GM18858 (cell line): Measurements from ENCODE around the gene CREB3L2.
"Not testable (repeated sequence)": the region's sequence is repeated elsewhere in the genome, so short reads cannot be mapped to it uniquely, and the experiment has no call there.

ENCODE experiments used
- ATAC-seq: cut with Tn5 transposase; IDR thresholded peaks from one replicate; pipeline ENCODE4 v1.9.1; 2021; ENCODE audit not compliant: unreplicated experiment

CREB3L2 gene

DNA sequence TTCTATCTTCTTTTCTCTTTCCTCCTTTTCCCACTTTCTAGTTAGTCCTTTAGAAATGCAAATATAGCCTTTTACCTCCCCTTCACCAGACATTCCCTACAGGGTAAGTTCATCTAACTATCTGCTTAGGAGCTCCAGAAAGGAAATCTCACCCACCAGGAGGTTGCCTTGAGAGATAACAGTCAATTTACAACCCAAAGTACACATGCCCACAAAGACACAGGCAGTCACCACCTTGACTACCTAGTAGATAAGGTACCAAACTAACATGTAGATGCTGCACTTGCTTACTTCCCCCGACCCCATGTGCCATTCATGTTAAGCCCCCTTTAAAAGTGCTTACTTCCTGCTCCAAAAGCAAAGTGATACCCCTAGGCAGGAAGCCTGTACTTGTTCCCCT is 12.8 kb upstream of the CREB3L2 start:
- no peak for ATAC-seq

DNA sequence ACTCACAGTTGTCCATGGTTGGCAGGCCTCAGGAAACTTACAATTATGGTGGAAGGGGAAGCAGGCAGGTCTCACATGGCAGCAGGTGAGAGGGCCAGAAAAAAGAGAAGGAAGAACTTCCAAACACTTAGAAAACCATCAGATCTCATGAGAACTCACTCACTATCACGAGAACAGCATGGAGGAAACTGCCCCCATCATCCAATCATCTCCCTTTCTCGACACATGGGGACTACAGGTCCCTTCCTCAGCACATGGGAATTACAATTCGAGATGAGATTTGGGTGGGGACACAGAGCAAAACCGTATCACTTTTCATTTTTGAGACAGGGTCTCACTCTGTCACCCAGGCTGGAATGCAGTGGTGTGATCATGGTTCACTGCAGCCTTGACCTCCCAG is 12.3 kb upstream of the CREB3L2 start:
- not testable (repeated sequence) for ATAC-seq

DNA sequence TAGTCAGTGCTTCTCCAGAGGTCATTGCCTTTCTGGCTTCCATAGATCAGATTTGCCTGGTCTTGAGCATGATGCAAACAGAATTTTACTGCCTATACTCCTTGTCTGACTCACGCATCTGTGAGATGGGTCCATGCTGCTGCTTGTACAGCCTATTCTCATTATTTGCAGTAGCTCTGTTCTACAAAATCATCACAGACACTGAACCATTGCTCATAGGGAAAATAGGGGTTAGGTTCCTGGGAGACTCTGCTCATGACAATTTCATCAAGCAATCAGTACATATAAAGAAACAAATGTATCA is 7.4 kb upstream of the CREB3L2 start:
- ATAC-seq: no peak

DNA sequence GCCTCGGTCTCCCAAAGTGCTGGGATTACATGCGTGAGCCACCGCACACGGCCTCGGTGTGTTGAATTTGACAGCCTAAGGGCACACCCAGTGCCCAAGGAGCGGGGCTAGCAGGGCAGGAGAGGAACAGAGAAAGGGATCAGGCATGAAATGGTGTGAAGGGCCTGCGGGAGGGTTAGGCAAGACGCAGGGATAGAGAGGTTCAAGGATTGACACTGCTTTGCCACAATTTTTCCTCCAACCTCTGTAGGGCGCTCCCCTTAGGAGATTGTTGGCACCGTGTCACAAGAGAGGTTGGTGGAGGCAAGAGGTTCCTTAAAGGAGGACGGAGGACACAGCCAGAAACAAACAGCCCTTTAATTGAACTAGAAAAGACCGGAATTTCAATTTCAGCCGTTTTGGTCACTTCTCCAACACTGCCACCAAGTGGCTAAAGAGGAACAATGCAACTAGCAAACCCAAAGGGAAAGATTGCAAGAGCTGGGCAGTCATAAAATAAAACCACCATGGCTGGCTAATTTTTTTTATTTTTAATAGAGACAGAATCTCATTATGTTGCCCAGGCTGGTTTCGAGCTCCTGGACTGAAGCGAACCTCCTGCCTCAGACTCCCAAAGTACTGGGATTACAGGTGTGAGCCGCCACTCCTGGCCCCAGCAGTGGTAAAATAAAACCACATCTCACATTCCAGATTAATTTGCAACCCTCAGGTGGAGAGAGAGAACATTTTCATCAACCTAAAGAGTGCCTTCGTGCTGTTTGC is 6.9 kb upstream of the CREB3L2 start:
- peak; percentile 47 for ATAC-seq

DNA sequence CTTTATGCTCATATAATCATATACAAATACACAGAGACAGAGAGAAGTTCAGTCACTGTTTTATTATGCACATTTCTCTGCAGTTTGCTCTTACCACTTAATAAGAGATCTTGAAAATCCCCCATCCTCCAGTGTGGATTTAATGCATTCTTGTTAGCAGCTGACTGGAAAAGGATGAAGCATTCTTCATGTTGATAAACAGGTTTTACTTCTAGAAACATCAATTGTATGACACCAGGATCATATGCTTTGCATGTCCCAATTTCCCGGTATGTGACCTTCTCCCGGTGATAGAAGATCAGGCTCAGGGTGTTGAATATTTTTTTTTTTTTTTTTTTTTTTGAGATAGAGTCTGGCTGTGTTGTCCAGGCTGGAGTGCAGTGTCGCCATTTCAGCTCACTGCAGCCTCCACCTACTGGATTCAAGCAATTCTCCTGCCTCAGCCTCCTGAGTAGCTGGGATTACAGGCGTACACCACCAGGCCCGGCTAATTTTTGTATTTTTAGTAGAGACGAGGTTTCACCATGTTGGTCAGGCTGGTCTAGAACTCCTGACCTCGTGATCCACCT is 6.2 kb upstream of the CREB3L2 start:
- ATAC-seq: no peak

DNA sequence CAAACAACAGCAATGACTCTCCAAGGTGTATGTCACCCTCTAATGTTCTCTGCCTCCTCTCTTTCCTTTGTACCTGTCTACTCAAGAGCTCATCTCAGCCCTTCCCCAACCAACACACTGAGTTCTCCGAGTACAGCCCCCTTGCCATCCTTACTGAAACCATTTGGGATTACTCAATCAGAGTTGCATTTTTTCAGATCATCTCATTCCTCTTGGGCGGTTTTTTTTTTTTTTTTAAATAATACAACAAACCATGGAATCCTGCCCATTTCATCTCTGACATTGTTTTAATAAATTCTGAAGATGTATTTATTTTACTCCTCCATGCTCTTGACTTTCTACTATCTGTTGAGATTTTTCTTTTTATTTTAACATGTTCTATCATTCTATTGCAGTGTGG is 4.2 kb upstream of the CREB3L2 start:
- ATAC-seq: no peak

DNA sequence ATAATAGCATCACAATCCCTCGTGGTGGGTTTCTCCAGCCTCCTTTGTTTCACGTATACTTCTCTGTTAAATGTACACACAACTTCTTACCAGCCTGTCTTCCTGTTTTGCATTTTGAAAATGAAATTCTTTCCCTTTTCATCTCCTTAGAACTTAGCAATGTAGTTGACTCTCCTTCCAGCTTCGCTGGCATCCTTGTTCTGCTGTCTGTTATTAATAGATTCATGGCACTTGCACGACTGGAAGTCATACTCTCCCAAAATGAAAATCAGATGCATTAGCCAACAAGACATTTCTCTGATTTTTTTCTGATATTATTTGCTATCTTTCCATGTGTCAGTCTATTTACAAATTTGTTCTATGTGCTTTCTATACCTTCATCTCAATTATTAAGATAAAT is 3.0 kb upstream of the CREB3L2 start:
- ATAC-seq: no peak

DNA sequence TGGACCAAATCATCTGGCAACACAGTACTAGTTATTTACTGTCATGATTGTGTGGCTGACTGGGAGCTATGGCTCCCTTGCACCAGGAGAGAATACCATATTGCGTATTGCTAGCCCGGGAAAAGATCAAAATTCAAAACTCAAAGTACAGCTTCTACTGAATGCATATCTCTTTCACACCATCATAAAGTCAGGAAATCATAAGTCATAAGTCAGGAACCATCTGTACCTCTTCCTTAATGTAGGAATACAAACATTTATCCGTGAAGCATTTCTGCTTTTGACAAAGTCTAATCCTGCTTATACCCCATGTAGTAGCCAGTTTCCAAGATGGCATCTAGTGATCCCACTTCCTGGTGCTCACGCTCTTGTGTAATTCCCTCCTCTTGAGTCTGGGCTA is 2.2 kb upstream of the CREB3L2 start:
- no peak for ATAC-seq

DNA sequence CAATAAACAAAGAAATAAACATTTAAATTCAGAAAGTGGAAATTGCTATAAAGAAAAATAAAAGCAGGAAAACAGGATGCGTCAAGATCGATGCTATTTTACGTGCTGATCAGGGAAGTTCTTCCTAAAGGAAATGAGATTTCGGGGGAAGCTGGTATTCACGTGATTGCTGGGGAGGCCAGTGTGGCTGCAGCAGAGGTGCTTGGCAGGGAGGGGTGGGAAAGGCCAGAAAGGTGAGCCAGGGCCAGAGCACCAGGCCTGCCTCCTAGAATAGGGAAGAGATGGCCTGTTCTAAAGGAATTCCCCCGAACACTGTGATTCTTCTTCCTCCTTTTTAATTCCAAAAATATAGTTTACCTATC is 923 bp upstream of the CREB3L2 start:
- ATAC-seq: no peak

DNA sequence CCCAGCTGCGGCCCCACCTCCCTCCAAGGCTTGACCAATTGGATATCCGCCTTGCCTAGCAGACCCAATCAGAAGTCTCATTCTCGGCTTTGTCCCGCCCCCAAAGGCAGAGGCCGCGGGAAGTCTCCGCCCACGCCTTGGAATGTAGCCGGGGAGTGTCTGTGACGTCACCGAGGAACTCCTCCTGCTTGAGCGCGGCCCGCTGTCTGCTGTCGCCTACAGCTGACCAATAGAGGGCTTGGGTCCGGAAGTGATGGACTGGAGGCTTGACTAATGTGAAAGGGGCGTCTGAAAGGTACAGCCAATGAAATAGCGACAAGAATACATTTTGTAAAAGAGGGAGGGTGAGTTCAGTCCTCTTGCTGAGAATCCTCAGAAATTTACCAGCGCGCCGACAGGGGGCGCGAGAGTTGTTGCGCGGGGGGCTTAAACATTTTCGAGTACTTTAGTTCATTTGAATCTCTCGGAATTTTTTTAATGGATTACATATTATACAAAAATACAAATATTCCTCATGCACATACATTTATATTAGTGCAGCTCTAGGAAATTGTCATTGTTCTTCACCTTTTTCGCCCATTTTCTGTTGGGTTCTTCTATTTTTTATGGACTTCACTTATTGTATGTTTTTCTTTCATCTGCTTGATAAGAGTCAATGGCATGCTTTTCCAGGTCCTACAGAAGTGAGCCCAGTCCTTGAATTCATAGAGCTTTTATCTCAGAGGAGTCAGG is 376 bp upstream of the CREB3L2 start:
- ATAC-seq: peak; percentile 97

DNA sequence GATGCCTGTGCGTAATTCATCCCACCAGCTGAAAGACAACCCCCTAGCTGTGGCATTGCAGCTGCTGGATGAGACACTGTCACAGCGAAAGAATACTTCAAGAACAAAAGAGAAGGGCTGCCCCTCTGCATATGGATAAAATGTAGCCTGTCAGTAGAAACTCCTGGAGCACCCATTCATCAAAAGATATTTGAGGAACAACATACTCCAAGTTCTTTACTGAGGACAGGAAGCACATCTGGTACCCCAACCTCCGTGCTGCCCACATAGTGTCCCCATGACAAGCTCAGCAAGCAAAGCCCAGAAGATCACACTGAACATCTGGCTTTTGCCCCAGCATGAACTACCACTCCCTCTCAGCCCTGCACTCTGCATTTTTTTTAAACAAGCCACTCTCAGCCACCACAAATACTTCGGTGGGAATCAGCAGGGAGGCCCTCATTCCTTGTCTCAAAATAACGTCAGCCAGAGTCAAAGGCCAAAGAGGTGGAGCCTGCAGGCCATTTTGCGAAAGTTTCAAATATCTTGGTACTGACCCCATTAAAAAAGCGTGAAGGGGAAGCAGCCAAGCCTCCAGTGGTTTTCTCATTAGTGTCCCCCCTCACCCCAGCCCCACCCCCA is 1.7 kb downstream of the CREB3L2 start:
- ATAC-seq: no peak

DNA sequence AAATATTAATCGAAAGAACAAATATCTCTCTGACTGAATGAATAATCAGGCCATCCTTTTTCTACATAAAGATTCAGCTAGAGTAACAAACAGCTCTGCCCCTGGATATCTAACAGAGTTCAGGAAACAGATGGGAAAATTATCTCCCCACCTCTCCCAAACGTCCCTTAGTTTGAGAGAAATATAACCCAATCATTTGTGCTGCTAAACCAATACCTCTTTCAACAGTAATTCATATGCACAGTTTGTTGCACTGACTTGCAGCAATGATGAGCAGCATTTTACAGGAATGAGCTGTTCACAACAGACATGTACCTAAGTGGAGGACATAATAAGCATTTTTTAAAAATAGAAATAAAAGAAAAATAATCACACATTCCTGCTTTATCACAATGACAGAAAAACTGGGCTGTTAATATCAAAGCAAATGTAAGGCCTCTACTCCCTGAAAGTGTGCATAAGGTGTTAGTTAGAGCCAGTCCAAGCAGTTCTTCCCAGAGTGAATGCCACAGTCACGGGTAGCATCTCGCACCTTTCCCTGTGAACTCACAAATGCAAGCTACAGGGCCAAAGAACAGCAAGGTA is 2.3 kb downstream of the CREB3L2 start:
- ATAC-seq: no peak

DNA sequence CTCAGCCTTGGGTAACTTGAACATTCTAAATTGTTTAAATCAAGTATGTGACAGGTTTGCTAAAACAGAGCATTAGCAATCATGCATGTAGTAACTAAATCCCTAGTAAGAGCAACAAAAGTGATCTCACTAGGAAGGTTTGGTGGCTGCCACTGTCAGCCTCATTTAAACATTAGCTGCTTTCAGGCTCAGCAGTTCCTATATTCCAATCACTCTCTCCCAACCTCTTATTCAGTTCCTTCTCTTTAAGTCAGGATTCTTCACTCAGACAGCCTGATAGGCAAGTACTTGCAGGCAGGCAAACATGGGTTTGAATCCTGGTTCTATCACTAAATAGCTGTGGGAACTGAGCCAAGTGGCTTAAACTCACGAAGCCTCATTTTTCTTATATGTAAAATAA is 3.6 kb downstream of the CREB3L2 start:
- no peak for ATAC-seq

DNA sequence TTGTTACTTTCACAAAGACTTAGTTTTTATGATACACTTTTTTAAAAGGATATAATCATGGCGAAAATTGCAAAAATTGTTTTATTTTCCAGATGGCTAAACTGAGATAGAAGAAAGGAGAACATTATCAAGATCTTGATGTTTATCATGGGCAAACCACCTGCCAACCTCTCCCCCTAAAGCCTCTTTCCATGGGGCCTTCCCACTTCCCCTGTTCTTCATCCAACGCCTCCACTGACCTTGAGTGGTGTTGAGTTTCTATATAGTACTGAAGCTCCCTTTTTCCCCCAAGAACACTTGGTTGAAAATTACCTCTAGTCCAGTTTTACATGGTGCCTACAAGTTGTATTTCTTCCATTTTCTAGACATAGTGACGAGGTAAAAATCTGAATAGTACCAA is 5.0 kb downstream of the CREB3L2 start:
- no peak for ATAC-seq

DNA sequence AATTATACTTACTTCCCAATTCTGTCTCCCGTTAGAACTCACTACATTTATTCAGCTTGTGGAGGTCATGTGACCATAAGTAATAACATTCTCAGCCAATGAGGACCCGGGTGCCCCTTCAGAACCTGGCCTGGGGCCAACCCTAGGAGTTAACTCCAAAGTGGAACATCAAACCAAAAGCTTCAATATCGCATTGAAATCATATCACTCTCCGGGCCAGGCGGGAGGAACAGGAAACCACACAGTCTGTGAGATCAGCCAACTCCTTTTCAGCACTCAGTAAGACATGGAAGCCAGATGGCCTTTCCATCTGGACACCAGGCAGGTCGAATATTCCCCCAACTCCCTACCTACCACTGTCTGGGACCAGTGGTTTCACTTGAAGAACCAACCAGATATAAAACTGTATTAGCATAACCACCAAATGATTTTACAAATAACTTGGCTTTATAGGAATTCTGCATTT is 5.5 kb downstream of the CREB3L2 start:
- no peak for ATAC-seq

DNA sequence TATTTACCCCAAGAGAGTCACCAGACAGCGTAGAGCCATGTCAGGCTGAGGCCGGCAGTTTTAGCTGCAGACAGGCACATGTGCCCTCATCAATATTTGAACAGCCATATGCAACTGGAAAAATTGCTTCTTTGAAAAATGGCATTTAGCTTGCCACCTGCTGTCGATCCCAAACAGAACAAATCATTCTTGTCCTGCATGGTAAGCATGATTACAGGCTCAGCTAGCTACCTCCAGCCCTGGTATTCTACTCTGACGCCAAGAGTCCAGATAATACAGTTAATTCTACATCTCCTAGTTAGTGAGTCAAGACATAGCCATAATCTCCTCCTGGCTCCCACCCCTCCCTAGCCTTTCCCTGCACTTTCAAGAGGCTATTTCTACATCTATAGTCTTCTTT is 7.7 kb downstream of the CREB3L2 start:
- no peak for ATAC-seq

DNA sequence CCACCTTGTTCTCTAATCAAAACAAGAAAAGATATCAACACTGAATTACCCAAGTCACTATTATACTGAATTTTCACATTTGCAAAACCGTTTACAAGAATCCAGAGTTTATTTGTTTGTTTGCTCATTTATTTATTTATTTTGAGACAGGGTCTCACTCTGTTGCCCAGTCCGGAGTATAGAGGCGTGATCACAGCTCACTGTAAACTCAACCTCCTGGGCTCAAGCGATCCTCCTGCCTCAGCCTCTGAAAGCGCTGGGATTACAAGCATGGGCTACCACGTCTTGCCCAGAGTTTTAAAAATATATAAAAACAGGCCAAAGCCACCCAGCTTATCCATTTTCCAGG is 8.5 kb downstream of the CREB3L2 start:
- no peak for ATAC-seq

DNA sequence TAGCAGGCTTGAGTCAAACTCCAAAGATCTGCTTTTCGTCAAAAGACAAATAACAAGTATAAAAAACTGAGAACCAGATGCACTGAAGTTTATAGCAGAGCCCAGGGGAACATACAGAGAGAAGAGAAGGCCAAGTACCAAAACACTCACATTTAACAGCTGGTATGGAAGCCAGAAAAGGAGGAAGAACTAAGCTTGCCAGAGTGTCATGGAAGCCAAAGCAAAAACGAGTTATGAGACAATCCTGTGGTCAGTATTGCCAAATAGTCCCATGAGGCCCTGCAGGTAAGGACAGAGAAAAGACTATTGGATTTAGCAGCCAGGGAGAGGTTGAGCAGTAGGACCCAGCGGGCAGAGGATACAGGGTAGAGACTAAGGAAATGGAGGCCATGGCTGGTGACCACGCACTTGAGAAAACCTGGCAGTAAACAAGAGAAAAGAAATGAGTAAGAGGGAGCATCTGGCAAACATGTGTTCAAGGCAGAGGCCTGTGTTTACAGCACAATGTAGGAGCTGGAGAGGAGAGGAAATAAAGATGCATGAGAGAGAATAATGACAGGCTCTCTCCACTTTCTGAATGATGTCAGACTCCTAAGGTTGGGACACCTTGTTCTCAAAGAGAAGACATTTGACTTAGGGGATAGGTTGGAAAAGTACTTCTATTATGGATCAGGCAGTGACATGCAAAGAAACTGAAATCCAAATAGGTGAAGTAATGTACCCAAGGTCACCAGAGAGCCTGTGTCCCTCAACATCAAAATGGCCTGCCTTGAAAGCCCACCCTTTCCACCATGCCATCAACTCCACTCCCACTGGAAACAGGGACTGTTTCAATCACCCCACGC is 9.1 kb downstream of the CREB3L2 start:
- ATAC-seq: peak; percentile 51

DNA sequence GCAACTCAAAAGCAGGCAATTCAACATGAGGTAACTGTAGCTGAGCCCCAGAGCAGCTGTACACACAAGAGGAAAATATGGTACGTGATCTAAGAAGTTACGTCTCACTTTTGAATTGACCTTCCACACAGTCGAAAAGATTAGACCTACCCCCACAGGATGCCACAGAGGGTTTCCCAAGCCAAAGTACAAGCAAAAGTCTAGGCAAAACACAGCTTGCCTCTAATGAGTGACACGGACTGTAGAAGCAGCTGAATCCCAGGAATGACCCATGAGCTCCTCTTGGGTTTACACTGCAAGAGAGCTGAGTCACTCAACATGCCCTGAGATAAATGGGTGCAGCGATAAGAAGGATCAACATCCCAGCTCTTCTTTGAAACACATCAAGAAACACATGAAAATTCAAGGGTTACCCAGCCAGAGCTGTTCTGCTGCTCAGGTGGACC is 9.8 kb downstream of the CREB3L2 start:
- no peak for ATAC-seq

DNA sequence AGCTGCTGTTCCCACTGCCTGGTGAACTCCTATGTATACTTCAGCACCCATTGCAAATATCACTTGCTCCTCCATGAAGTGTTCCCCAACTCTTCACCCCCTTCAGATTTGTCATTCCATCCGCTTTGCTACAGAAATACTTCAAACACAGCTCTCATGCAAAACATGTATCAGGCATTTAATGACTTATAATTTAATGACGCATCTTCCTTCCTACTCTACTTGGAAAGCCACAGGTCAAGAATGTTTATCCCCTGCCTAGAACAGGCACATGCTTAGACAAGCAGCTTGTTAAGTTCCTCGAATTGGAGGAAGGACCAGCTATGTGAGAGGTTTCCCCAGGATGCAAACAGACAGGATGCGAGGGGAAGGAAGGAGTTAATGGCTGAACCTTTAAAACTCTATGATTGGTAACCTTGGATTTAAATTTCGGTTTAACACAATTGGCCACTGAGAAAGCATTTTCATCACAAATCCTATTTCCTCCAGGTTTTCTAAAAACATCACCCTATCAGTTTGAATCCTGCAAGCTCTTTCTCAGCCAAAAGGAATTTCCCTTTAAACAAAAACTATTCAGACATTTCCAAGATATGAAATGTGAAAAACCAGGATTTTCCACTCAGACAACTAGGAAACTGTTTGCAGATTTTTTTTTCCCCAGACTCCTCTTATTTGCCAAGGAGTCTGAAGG is 11.5 kb downstream of the CREB3L2 start:
- no peak for ATAC-seq
